PFSK-1 (cell line): ENCODE data around the gene CHRND.

Experiments
- FOXP2 ChIP-seq: optimal IDR thresholded peaks from 2 replicates; pipeline ENCODE3; 2011; ENCODE audit warnings: borderline replicate concordance, control low read depth, inconsistent platforms; ENCODE audit not compliant: insufficient read depth; ENCODE audit errors: extremely low read length, extremely low read depth
- POLR2AphosphoS5 ChIP-seq: IDR thresholded peaks from 2 replicates; pipeline ENCODE4 v1.6.1; 2012; ENCODE audit warnings: low read depth, mild to moderate bottlenecking, control low read depth, low read length, moderate library complexity
- REST ChIP-seq, 2 experiments: IDR thresholded peaks; 2 replicates each; pipeline versions ENCODE4 v1.6.1 to v1.8.0; 2011 to 2012; ENCODE audit warnings: low read depth in 2 of 2, low read length in 2 of 2, control low read depth in 1 of 2, inconsistent platforms in 1 of 2, mild to moderate bottlenecking in 1 of 2, moderate library complexity in 1 of 2; ENCODE audit not compliant: insufficient read depth in 1 of 2
- SIN3A ChIP-seq: IDR thresholded peaks from 2 replicates; pipeline ENCODE4 v1.6.1; 2012; ENCODE audit warnings: mild to moderate bottlenecking, low read length, moderate library complexity, borderline replicate concordance; ENCODE audit not compliant: insufficient read depth
- TAF1 ChIP-seq: IDR thresholded peaks from 2 replicates; pipeline ENCODE4 v1.6.1; 2012; ENCODE audit warnings: low read length, control low read depth, borderline replicate concordance; ENCODE audit not compliant: insufficient read depth

The CHRND gene

GRCh38 chr2:232527905-232528470 lies 2.0 kb downstream of the CHRND start:
- no peak for TF ChIP-seq FOXP2

GRCh38 chr2:232528746-232529460 lies 2.9 kb downstream of the CHRND start:
- TF ChIP-seq FOXP2 (no peak), TAF1 (no peak), SIN3A (no peak), REST (IDR thresholded peaks at IDR 0.05; ENCODE audit: insufficient read depth in 1 of 2, low read depth in 2 of 2, low read length in 2 of 2) (no peak), POLR2AphosphoS5 (no peak)

GRCh38 chr2:232529806-232530547 lies 4.0 kb downstream of the CHRND start:
- TF ChIP-seq TAF1 (no peak), FOXP2 (no peak), POLR2AphosphoS5 (no peak), REST (IDR thresholded peaks at IDR 0.05; ENCODE audit: insufficient read depth in 1 of 2, low read depth in 2 of 2, low read length in 2 of 2) (no peak), SIN3A (no peak)

GRCh38 chr2:232530626-232531260 lies 4.8 kb downstream of the CHRND start:
- TF ChIP-seq REST (IDR thresholded peaks at IDR 0.05; ENCODE audit: insufficient read depth in 1 of 2, low read depth in 2 of 2, low read length in 2 of 2) (no peak), TAF1 (no peak), POLR2AphosphoS5 (no peak), FOXP2 (no peak), SIN3A (no peak)

DNA sequence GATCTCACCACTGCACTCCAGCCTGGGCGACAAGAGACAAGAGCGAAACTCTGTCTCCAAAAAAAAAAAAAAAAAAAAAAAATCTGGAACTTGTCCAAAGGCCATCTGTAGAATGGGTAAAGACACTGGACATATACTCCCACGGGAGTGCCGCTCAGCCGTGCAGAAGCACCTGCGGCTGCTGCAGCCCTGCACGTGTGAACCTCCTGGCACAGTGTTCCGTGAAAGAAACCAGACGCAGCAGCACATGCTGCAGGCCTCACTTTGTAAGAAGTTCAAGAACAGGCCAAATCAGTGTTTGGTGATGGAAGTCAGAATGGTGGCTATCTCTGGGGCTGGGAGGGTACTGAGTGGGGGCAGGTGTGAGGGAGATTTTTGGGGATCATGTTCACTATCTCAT lies 6.5 kb downstream of the CHRND start:
- TF ChIP-seq REST (IDR thresholded peaks at IDR 0.05; ENCODE audit: insufficient read depth in 1 of 2, low read depth in 2 of 2, low read length in 2 of 2) (no peak), SIN3A (no peak), POLR2AphosphoS5 (no peak), TAF1 (no peak), FOXP2 (no peak)
